GM19240 (cell line): ENCODE results near the gene DRC7.
A peak's percentile ranks its signal among the peaks of the same experiment; 100 is the strongest.

ENCODE experiments used
- DNase-seq: peaks from one replicate; pipeline ENCODE4 v3.0.0; 2011; ENCODE audit warnings: low spot score; ENCODE audit not compliant: insufficient read length

DRC7 gene

DNA sequence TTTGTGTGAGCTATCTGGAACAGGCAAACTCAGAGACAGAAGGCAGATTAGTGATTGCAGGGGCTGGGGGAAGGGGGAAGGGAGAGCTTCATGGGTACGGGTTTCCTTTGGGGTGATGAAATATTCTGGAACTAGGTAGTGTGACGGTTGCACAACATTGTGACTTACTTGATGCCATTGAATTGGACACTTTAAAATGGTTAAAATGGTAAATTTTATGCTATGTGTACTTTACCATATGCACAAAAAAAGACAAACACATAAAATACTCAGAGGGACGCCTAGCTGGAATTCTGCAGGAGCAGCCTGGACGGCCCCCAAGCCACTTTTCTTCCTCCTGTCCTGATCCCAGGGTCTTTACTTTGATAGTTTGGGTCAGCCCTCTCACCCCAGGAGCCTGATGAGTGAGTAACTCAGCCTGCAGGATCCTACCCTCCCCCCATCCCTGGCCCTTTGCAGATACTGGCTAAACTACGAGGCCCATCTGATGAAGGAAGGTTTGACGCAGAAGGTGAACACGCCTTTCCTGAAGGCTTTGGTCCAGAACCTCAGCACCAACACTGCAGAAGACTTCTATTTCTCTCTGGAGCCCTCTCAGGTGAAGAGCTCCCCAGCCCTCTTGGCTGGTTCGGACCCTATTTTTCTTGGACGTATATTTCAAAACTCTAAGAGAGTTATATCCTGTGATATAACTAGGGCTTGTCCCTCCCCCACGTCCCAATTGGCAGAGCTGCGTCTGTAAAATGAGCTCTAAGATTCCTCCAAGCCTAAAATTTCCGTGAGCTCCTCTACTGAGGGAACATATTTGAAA lies 18.7 kb upstream of the DRC7 start:
- DNase-seq, result no peak

DNA sequence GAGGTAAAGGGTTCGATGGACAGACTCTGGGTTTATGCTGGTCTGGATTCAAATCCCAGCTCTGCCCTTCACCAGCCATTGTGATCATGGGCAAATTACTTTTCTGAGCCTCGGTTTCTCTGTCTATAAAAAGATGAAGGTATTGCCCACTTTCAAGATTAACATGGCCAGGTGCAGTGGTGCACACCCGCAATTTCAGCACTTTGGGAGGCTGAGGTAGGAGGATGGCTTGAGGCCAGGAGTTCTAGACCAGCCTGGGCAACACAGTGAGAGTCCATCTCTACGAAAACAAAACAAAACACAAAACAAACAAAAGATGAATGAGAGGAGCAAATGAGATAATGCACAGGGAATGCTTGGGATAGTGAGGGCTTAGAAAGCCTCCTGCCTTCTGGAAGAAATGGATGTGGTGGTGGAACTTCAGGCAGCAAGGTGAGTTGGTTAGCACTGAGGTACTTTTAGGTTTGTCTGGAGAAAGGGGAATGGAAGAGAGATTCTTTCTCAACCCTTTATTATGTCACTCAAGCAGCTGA lies 18.0 kb upstream of the DRC7 start:
- DNase-seq, result no peak

GRCh38 chr16:57677622-57678369 lies 16.8 kb upstream of the DRC7 start:
- no peak for DNase-seq

DNA sequence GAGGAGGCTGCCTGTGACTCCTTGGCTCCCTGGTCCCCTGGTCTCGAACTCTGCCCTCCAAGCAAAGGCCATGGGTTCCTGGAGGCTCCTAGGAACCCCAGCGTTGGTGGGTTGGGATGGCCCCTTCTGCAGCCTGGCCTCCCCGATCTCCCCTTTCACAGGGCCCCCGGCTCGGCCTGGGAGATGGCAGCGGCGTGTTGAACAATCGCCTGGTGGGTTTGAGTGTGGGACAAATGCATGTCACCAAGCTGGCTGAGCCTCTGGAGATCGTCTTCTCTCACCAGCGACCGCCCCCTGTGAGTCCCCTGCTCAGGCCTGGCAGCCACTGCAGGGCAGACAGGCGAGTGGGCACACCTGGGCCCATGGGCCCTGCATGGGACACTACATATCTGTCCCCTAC lies 15.6 kb upstream of the DRC7 start:
- no peak for DNase-seq

GRCh38 chr16:57679767-57680482 lies 14.7 kb upstream of the DRC7 start:
- no peak for DNase-seq

DNA sequence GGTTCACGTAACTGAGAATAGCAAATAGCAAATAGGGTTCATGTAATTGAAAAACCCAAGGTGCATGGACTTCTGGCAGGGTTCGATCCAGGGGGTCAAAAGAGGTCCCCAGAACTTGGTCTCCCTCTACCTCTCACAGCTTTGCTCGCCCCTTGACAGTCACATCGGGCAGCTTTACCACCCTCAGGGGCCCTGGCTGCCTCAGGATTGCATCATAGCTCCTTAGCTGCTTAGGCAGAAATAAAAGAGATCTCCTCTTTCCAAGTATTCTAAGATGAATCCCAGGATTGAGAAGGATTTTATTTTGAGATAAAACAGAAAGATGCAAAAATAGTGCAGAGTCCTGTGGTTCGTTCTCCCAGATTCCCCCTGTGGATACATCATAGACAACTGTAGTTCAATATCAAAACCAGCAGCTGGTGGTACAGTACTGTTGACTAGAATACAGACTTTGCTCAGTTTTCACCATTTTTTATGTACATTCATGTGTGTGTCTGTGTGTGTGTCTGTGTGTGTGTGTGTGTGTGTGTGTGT lies 13.7 kb upstream of the DRC7 start:
- no peak for DNase-seq

DNA sequence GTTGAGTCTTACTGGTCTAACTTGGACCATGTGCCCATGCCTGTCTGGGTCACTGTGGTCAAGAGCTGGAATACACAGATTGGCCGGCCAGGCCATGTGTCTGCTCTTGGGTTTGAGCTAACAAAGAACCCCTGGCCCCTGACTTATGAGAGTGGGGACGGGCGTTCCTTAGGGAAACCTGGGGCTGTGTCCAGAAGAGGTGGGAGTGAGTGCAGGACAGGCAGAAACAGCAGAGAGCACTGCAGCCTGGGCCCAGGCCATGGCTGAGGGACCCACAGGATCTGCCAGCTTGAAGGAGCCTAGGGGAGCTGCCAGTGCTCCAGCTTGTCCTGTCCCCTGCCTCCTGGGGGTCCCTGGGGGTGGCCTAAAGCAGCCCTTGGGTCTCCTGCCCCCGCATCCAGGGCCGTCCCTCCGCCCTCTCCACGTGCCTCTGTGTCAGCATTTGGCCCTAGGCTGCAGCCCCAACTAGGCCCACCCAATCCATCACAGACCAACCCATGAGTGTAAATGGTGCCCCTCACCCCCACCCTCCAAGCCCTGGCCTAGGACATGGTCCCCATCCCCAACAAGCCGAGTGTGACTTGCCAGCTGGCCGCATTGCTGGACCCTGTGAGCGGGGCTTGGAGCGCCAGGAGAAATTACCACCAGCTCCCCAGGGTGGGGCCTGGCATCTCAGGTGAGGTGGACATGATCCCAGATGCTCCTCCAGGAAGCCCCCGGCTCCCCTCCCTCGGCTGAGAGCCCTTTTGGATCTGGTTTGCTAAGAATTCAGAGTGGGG lies 12.5 kb upstream of the DRC7 start:
- no peak for DNase-seq

- no peak for DNase-seq
These were observed 11.6 kb upstream of the DRC7 start for GRCh38 chr16:57682809-57683635.

- DNase-seq, result no peak
These were observed 10.7 kb upstream of the DRC7 start for GRCh38 chr16:57683636-57684545.

GRCh38 chr16:57684626-57685358 lies 9.8 kb upstream of the DRC7 start:
- no peak for DNase-seq

DNA sequence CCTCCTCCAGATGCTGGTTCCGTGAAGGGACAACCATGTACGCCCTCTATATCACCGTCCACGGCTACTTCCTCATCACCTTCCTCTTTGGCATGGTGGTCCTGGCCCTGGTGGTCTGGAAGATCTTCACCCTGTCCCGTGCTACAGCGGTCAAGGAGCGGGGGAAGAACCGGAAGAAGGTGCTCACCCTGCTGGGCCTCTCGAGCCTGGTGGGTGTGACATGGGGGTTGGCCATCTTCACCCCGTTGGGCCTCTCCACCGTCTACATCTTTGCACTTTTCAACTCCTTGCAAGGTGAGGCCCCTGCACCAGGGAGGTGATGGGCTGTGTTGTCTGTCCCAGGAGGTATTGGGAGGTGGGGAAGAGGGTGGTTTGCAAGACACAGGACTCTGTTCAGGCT lies 9.0 kb upstream of the DRC7 start:
- DNase-seq, result no peak

DNA sequence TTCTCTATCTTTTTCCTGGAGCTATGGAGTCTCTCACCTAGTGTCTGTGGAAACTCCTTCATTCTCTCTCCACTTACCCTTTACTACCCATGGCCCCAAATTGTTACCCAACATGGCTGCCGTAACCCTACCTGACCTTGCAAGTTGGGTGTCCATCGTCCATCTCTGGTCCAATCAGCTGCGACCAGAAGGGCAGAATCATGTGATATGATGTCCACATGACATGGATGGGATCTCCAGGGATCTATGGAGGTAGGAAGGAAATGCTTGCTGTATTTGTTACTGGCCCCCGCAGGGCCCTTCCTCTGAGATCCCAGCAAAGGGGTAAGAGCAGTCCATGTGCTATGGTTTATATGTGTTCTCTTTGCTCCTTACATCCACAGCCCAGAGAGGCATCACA lies 8.0 kb upstream of the DRC7 start:
- DNase-seq, result no peak

DNA sequence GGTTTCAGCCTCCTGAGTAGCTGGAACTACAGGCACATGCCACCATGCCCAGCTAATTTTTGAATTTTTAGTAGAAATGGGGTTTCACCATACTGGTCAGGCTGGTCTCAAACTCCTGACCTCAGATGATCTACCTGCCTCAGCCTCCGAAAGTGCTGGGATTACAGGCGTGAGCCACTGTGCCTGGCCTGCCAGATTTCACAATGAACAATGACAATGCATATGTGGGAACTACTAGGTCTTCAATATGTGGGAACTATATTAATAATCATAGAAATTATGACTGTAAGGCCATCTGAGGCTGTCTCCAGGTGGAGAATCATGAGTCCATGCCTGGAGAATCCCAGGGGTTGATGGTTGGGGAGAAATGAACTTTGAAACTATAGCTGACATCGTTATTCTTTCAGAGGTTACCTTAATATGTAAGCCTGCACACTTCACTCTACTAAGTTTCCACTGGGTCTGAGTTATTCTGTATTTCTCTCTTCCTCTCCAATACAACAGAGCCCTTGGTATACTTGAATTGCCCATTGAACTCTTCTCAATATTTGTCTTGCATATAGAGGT lies 7.2 kb upstream of the DRC7 start:
- DNase-seq, result no peak

DNA sequence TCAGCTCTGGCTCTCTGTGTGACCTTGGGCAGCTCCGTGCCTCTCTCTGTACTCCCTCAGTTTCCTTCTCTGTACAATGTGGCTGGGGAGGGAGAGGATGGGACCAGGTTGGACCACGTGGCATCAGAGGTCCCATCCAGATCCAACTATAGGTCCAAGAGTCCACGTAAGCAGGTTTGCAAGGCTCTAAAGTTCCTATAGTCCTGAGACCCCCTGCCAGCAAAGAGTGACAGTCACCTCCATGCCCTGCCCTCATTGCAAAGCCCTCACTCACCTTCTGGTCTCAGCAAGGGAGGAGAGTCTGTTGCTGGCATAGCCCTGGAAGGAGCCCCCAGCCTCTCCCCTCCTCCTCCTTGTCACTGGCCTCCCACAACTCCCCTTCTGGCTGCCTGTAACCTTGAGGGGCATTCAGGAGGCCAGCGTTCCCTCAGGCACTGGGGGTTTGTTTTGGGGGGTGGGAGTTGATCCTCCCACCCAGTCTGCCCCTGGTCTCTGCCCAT lies 6.1 kb upstream of the DRC7 start:
- DNase-seq, result no peak

GRCh38 chr16:57688987-57689761 lies 5.4 kb upstream of the DRC7 start:
- no peak for DNase-seq

GRCh38 chr16:57689762-57690558 lies 4.6 kb upstream of the DRC7 start:
- DNase-seq, result peak; percentile 66
